H9 (cell line): ENCODE measurements around the gene C3. TPM values are rescaled to one million over a fixed set of nuclear protein-coding genes. Genes with fewer than 3 reads are reported as not detected.

ENCODE experiments used
- DNase-seq: peaks from one replicate; pipeline ENCODE4 v3.0.0-alpha.2; 2017
- H2AFZ ChIP-seq: one replicate; pipeline ENCODE4 v1.6.1; 2013; ENCODE audit warnings: mild to moderate bottlenecking, low read length, control low read depth, moderate library complexity
- H2AK5ac ChIP-seq: 2 replicates; pipeline ENCODE4 v1.6.1; 2013; ENCODE audit warnings: low read length, control low read depth, mixed read lengths; ENCODE audit not compliant: insufficient read length
- H2BK120ac ChIP-seq: one replicate; pipeline ENCODE4 v1.6.1; 2013; ENCODE audit warnings: low read depth, mild to moderate bottlenecking, low read length, control low read depth, inconsistent platforms; ENCODE audit not compliant: poor library complexity, severe bottlenecking
- H2BK12ac ChIP-seq: 2 replicates; pipeline ENCODE4 v1.6.1; 2013; ENCODE audit warnings: low read length, control low read depth, mixed read lengths, low read depth; ENCODE audit not compliant: insufficient read length
- H2BK15ac ChIP-seq: 2 replicates; pipeline ENCODE4 v1.6.1; 2013; ENCODE audit warnings: low read depth, low read length, control low read depth
- H2BK20ac ChIP-seq: one replicate; pipeline ENCODE4 v1.6.1; 2013; ENCODE audit warnings: low read depth, mild to moderate bottlenecking, low read length, control low read depth, inconsistent platforms; ENCODE audit not compliant: poor library complexity, severe bottlenecking
- H2BK5ac ChIP-seq: 2 replicates; pipeline ENCODE4 v1.6.1; 2013; ENCODE audit warnings: low read length, control low read depth, mixed read lengths; ENCODE audit not compliant: insufficient read length
- H3K14ac ChIP-seq: 2 replicates; pipeline ENCODE4 v1.6.1; 2013; ENCODE audit warnings: low read length, control low read depth; ENCODE audit not compliant: insufficient read depth
- H3K18ac ChIP-seq: 2 replicates; pipeline ENCODE4 v1.6.1; 2013; ENCODE audit warnings: low read depth, mild to moderate bottlenecking, mixed read lengths, low read length, control low read depth; ENCODE audit not compliant: insufficient read length
- H3K23ac ChIP-seq: 2 replicates; pipeline ENCODE4 v1.6.1; 2013; ENCODE audit warnings: low read length, control low read depth, mixed read lengths, low read depth; ENCODE audit not compliant: insufficient read length
- H3K23me2 ChIP-seq: 2 replicates; pipeline ENCODE4 v1.6.1; 2013; ENCODE audit warnings: low read depth, mild to moderate bottlenecking, mixed read lengths, low read length, control low read depth; ENCODE audit not compliant: insufficient read length, poor library complexity, severe bottlenecking
- H3K27ac ChIP-seq: 2 replicates; pipeline ENCODE4 v1.5.1; 2013; ENCODE audit warnings: low read length, control low read depth, mixed read lengths, low read depth; ENCODE audit not compliant: insufficient read length
- H3K27me3 ChIP-seq: 2 replicates; pipeline ENCODE4 v1.6.1; 2013; ENCODE audit warnings: low read length, control low read depth, inconsistent platforms; ENCODE audit not compliant: insufficient read depth
- H3K4ac ChIP-seq: 2 replicates; pipeline ENCODE4 v1.6.1; 2013; ENCODE audit warnings: low read depth, mild to moderate bottlenecking, control low read depth, inconsistent platforms, low read length, moderate library complexity
- H3K4me1 ChIP-seq: 2 replicates; pipeline ENCODE4 v1.6.1; 2013; ENCODE audit warnings: low read length, control low read depth, inconsistent platforms; ENCODE audit not compliant: insufficient read depth
- H3K4me2 ChIP-seq: 2 replicates; pipeline ENCODE4 v1.6.1; 2013; ENCODE audit warnings: low read length, control low read depth, mixed read lengths; ENCODE audit not compliant: insufficient read length, insufficient read depth
- H3K56ac ChIP-seq: 2 replicates; pipeline ENCODE4 v1.6.1; 2013; ENCODE audit warnings: low read depth, mild to moderate bottlenecking, mixed read lengths, low read length, control low read depth; ENCODE audit not compliant: insufficient read length
- H3K79me1 ChIP-seq: 2 replicates; pipeline ENCODE4 v1.6.1; 2013; ENCODE audit warnings: low read depth, mild to moderate bottlenecking, moderate library complexity, low read length, control low read depth, inconsistent platforms; ENCODE audit not compliant: insufficient read depth, poor library complexity, severe bottlenecking
- H3K79me2 ChIP-seq: 2 replicates; pipeline ENCODE4 v1.6.1; 2013; ENCODE audit warnings: low read length, control low read depth, inconsistent platforms; ENCODE audit not compliant: insufficient read depth
- H3K9ac ChIP-seq: 2 replicates; pipeline ENCODE4 v1.6.1; 2013; ENCODE audit warnings: low read length, control low read depth, mixed read lengths; ENCODE audit not compliant: insufficient read length; ENCODE audit errors: extremely low read depth
- H3K9me3 ChIP-seq: one replicate; pipeline ENCODE4 v1.6.1; 2013; ENCODE audit warnings: low read depth, low read length, inconsistent platforms; ENCODE audit not compliant: control insufficient read depth
- H3T11ph ChIP-seq: one replicate; pipeline ENCODE4 v1.6.1; 2013; ENCODE audit warnings: mild to moderate bottlenecking, low read length, control low read depth, inconsistent platforms
- H4K20me1 ChIP-seq: one replicate; pipeline ENCODE4 v1.6.1; 2013; ENCODE audit not compliant: control insufficient read depth, insufficient read length, insufficient read depth
- H4K5ac ChIP-seq: 2 replicates; pipeline ENCODE4 v1.6.1; 2013; ENCODE audit warnings: low read depth, mild to moderate bottlenecking, mixed read lengths, low read length, control low read depth; ENCODE audit not compliant: insufficient read length
- H4K8ac ChIP-seq: replicated peaks from 2 replicates; pipeline ENCODE4 v1.6.1; 2013; ENCODE audit warnings: low read length, control low read depth, mixed read lengths, low read depth; ENCODE audit not compliant: insufficient read length
- H4K91ac ChIP-seq: 2 replicates; pipeline ENCODE4 v1.6.1; 2013; ENCODE audit warnings: low read depth, mild to moderate bottlenecking, moderate library complexity, mixed read lengths, low read length, control low read depth; ENCODE audit not compliant: insufficient read length
- H3K27ac Mint-ChIP-seq, 3 experiments: 2 replicates in 2 of 3; 3 replicates in 1 of 3; pipeline ENCODE4 v1.8.0; 2020 to 2021; ENCODE audit warnings: mixed read lengths in 3 of 3, mild to moderate bottlenecking in 1 of 3, moderate library complexity in 1 of 3
- H3K27me3 Mint-ChIP-seq: 2 replicates; pipeline ENCODE4 v1.8.0; 2021; ENCODE audit warnings: low read depth, mild to moderate bottlenecking, moderate library complexity, mixed read lengths
- H3K36me3 Mint-ChIP-seq, 3 experiments: 2 replicates in 2 of 3; 3 replicates in 1 of 3; pipeline ENCODE4 v1.8.0; 2020 to 2021; ENCODE audit warnings: low read depth in 3 of 3, mixed read lengths in 3 of 3; ENCODE audit not compliant: insufficient read depth in 1 of 3
- H3K4me1 Mint-ChIP-seq, 2 experiments: 2 replicates each; pipeline ENCODE4 v1.8.0; 2020; ENCODE audit warnings: mixed read lengths in 2 of 2
- H3K4me3 Mint-ChIP-seq, 2 experiments: 2 replicates in 1 of 2; 3 replicates in 1 of 2; pipeline ENCODE4 v1.8.0; 2020 to 2021; ENCODE audit warnings: mild to moderate bottlenecking in 2 of 2, mixed read lengths in 2 of 2, moderate library complexity in 1 of 2
- H3K9me3 Mint-ChIP-seq, 2 experiments: 2 replicates in 1 of 2; 3 replicates in 1 of 2; pipeline ENCODE4 v1.8.0; 2020; ENCODE audit warnings: mild to moderate bottlenecking in 2 of 2, mixed read lengths in 2 of 2, moderate library complexity in 1 of 2
- CTCF ChIP-seq: fragments of 200-600 bp; sonication (generic); conservative IDR thresholded peaks from 3 replicates; pipeline ENCODE4 v1.8.0; 2021; ENCODE audit warnings: antibody characterized with exemption, mild to moderate bottlenecking
- total RNA-seq: library from RNA; stranded (reverse); gene quantifications from 2 replicates; pipeline ENCODE4 v1.2.1, GENCODE V29; 2021

C3 gene
- total RNA-seq, 1 experiment from 2014 or later, result 5.9 TPM

GRCh38 chr19:6699935-6700334, 20.5 kb downstream of the C3 start:
- Histone ChIP-seq H3K18ac (no peak overlapping the region), H2AFZ (no peak overlapping the region), H2AK5ac (no peak overlapping the region), H3K9me3 (no peaks in the 10 kb centered on the region), H4K5ac (no peak overlapping the region), H3K23me2 (no peaks in the 10 kb centered on the region), H3K14ac (no peak overlapping the region), H3K9ac (no peak overlapping the region), H3K4me1 (no peaks in the 10 kb centered on the region), H3T11ph (no peak overlapping the region), H2BK12ac (no peak overlapping the region), H2BK5ac (no peak overlapping the region), H3K27ac (no peak overlapping the region), H3K56ac (no peak overlapping the region), H3K27me3 (no peaks in the 10 kb centered on the region), H3K23ac (no peak overlapping the region), H3K4me2 (no peak overlapping the region), H3K79me2 (no peaks in the 10 kb centered on the region), H2BK15ac (no peak overlapping the region), H4K20me1 (no peaks in the 10 kb centered on the region), H2BK120ac (no peak overlapping the region), H3K79me1 (no peaks in the 10 kb centered on the region), H4K8ac (no peak overlapping the region), H2BK20ac (no peak overlapping the region), H3K4ac (no peak overlapping the region), H4K91ac (no peak overlapping the region)
- Mint-ChIP-seq H3K27me3 (no peaks in the 10 kb centered on the region; the same call in 1 of the 2 replicates), H3K27ac (no peak overlapping the region), H3K4me3 (no peak overlapping the region), H3K9me3 (peaks cover 5 to 35% of the 10 kb centered on the region in 2 experiments; a peak in 3 of 5 replicates), H3K36me3 (no peaks in the 10 kb centered on the region; a peak in 2 of 7 replicates), H3K4me1 (no peaks in the 10 kb centered on the region)
- no peak for TF ChIP-seq CTCF
- no peak for DNase-seq
